Measurements from ENCODE around the gene CARD10.
"Not testable (repeated sequence)": the region's sequence is repeated elsewhere in the genome, so short reads cannot be mapped to it uniquely, and the experiment has no call there.

The CARD10 gene

GRCh38 chr22:37485395-37486223 lies 33.6 kb downstream of the CARD10 start:
- no peak for DNase-seq (ENCODE audit: low spot score)

GRCh38 chr22:37484480-37485394 lies 34.5 kb downstream of the CARD10 start:
- no peak for DNase-seq (ENCODE audit: low spot score)

- no peak for DNase-seq (ENCODE audit: low spot score)
Observed at GRCh38 chr22:37483050-37483449, 36.2 kb downstream of the CARD10 start.

- no peak for DNase-seq (ENCODE audit: low spot score)
Observed at GRCh38 chr22:37482244-37482643, 37.0 kb downstream of the CARD10 start.

GRCh38 chr22:37481347-37481907 lies 37.8 kb downstream of the CARD10 start:
- no peak for DNase-seq (ENCODE audit: low spot score)

- no peak for DNase-seq (ENCODE audit: low spot score)
Observed at GRCh38 chr22:37480387-37481346, 38.5 kb downstream of the CARD10 start.

- DNase-seq (ENCODE audit: low spot score), result no peak
Observed at GRCh38 chr22:37479196-37479595, 40.0 kb downstream of the CARD10 start.

GRCh38 chr22:37476389-37477329 lies 42.6 kb downstream of the CARD10 start:
- no peak for DNase-seq (ENCODE audit: low spot score)

GRCh38 chr22:37474447-37475090 lies 44.6 kb downstream of the CARD10 start:
- no peak for DNase-seq (ENCODE audit: low spot score)

GRCh38 chr22:37473437-37473946 lies 45.7 kb downstream of the CARD10 start:
- no peak for DNase-seq (ENCODE audit: low spot score)

GRCh38 chr22:37472418-37473006 lies 46.7 kb downstream of the CARD10 start:
- peak; percentile 49 for DNase-seq (ENCODE audit: low spot score)

GRCh38 chr22:37471727-37472417 lies 47.3 kb downstream of the CARD10 start:
- no peak for DNase-seq (ENCODE audit: low spot score)

GRCh38 chr22:37470087-37470445 lies 49.1 kb downstream of the CARD10 start:
- no peak for DNase-seq (ENCODE audit: low spot score)

GRCh38 chr22:37469416-37470086 lies 49.7 kb downstream of the CARD10 start:
- no peak for DNase-seq (ENCODE audit: low spot score)

GRCh38 chr22:37468201-37468695 lies 51.0 kb downstream of the CARD10 start:
- not testable (repeated sequence) for DNase-seq (ENCODE audit: low spot score)

- DNase-seq (ENCODE audit: low spot score), result no peak
Observed at GRCh38 chr22:37467391-37467955, 51.7 kb downstream of the CARD10 start.

GRCh38 chr22:37464181-37464580 lies 55.0 kb downstream of the CARD10 start:
- no peak for DNase-seq (ENCODE audit: low spot score)
